Measurements from ENCODE around the gene EXOC4. TPM values are rescaled to one million over a fixed set of nuclear protein-coding genes. Genes with fewer than 3 reads are reported as not detected.

The EXOC4 gene
- total RNA-seq, 4 donors from 2014 or later: 60.0 to 187 (median 80.1) TPM

DNA sequence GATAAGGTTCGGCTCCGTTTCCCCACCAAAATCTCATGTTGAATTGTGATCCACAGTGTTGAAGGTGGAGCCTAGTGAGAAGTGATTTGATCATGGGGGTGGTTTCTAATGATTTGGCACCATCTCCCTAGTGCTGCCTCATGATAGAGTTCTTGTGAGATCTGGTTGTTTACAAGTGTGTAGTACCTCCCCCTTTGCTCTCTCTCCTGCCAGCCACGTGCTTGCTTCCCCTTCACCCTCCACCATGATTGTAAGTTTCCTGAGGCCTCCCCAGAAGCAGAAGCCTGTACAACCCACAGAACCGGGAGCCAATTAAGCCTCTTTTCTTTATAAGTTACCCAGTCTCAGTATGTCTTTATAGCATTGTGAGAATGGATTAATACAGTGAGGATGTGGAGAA, 862.1 kb downstream of the EXOC4 start:
- H3K4me3 ChIP-seq: no peak overlapping the region
- no peak overlapping the region for H3K27ac ChIP-seq
- WGBS: 83% methylated on average over 4 of the region's 4 CpGs
- TF ChIP-seq POLR2AphosphoS5 (IDR thresholded peaks at IDR 0.05) (no peak), CTCF (IDR thresholded peaks at IDR 0.05) (no peak), EP300 (IDR thresholded peaks at IDR 0.05) (no peak), POLR2A (IDR thresholded peaks at IDR 0.05) (no peak)
- no peaks in the 10 kb centered on the region for H3K36me3 ChIP-seq
- H3K9me3 ChIP-seq: no peaks in the 10 kb centered on the region
- H3K4me1 ChIP-seq: no peaks in the 10 kb centered on the region
- DNase-seq (ENCODE audit: low spot score in 2 of 2): no peak
- no peaks in the 10 kb centered on the region for H3K27me3 ChIP-seq

Other genes starting within 250 kb of the EXOC4 start
- 10 to 100 TPM; 33.9 to 37.2 (median 35.8) TPM for gene CHCHD3, start 171.0 kb upstream of the EXOC4 start, total RNA-seq